Cardiac muscle cell (in vitro differentiated cells and primary cell): Measurements from ENCODE around the gene NT5E. TPM values are rescaled to one million over a fixed set of nuclear protein-coding genes. Genes with fewer than 3 reads are reported as not detected.
A peak's percentile ranks its signal among the peaks of the same experiment; 100 is the strongest.

Experiments used
- DNase-seq, 2 donors: peaks; one replicate each; pipeline versions ENCODE4 v3.0.0 to v3.0.0-alpha.2; 2010 to 2017; ENCODE audit warnings: low read depth in 1 of 2, low spot score in 1 of 2
- H3K27ac ChIP-seq: fragments of 200-600 bp; sonication (generic); 2 replicates; pipeline ENCODE4 v1.5.1; 2016
- H3K27me3 ChIP-seq: fragments of 200-600 bp; sonication (generic); 2 replicates; pipeline ENCODE4 v1.6.0; 2016; ENCODE audit warnings: control low read depth
- H3K36me3 ChIP-seq: fragments of 200-600 bp; sonication (generic); 2 replicates; pipeline ENCODE4 v1.5.1; 2016; ENCODE audit warnings: control low read depth
- H3K4me1 ChIP-seq: fragments of 200-600 bp; sonication (generic); 2 replicates; pipeline ENCODE4 v1.8.1; 2017; ENCODE audit warnings: low read depth, mild to moderate bottlenecking, mixed run types
- H3K4me3 ChIP-seq: fragments of 200-600 bp; sonication (generic); 2 replicates; pipeline ENCODE4 v1.5.1; 2016; ENCODE audit warnings: mild to moderate bottlenecking
- H3K9me3 ChIP-seq: fragments of 200-600 bp; sonication (generic); 2 replicates; pipeline ENCODE4 v1.5.1; 2017; ENCODE audit warnings: low read depth, mild to moderate bottlenecking, control low read depth
- polyA plus RNA-seq: library from polyadenylated mRNA; unstranded; fragments of >200 nt; fragmentation: Nextera tagmentation; extraction: Ambion mirVana; gene quantifications from 2 replicates; pipeline ENCODE4 v1.2.1, GENCODE V29; 2016
- total RNA-seq: library from RNA; depleted of rRNA; stranded (reverse); fragments of >200 nt; gene quantifications from 2 replicates; pipeline ENCODE4 v1.2.3, GENCODE V29; 2016
- TF ChIP-seq, protein P1 (sequence below): IDR thresholded peaks from 2 replicates; pipeline ENCODE4 v1.5.1; 2012; ENCODE audit warnings: low read depth, mild to moderate bottlenecking, low read length

The NT5E gene
- total and polyA plus RNA-seq, 2 experiments from 2014 or later = 0.70 to 0.80 TPM

DNA sequence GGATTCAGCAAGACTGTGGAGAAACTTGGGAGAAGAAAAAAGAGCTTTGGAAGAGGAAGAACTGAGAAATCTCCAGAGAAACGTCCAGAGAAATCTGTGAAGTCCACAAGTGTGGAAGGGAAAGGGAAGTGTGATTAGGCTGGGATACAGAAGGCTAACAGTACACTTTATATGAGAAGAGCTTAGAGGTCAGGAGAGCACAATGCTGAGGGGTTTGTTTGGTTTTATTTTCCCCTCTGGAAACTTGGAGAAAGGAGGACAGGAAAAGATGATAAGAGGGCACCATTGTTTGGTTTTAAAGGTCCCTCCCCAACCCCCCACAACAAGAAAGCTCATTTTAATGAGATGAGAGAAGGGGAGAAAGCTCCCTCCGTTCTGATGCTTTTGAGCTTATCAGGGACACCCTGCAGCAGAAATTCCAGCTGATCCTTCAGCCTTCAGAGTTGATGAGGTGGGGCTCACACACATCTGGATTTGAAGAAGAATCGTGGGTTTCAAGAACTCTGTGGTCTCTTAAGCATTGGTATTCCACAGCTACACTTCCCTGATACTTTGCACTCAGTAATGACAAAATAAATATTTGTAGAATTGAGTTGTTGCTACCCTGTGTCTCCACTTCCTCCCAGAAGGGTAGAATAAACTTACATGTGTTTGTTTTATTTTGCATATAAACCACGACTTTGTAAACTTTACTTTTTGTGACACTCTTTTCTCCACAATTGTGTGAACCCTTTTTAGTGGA is 1.9 kb downstream of the NT5E start:
- TF ChIP-seq, protein P1, sequence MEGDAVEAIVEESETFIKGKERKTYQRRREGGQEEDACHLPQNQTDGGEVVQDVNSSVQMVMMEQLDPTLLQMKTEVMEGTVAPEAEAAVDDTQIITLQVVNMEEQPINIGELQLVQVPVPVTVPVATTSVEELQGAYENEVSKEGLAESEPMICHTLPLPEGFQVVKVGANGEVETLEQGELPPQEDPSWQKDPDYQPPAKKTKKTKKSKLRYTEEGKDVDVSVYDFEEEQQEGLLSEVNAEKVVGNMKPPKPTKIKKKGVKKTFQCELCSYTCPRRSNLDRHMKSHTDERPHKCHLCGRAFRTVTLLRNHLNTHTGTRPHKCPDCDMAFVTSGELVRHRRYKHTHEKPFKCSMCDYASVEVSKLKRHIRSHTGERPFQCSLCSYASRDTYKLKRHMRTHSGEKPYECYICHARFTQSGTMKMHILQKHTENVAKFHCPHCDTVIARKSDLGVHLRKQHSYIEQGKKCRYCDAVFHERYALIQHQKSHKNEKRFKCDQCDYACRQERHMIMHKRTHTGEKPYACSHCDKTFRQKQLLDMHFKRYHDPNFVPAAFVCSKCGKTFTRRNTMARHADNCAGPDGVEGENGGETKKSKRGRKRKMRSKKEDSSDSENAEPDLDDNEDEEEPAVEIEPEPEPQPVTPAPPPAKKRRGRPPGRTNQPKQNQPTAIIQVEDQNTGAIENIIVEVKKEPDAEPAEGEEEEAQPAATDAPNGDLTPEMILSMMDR = no peak
- H3K27me3 ChIP-seq = peaks cover 84% of the 10 kb centered on the region
- no peak for DNase-seq
- no peak overlapping the region for H3K4me3 ChIP-seq
- H3K36me3 ChIP-seq = no peaks in the 10 kb centered on the region
- no peaks in the 10 kb centered on the region for H3K9me3 ChIP-seq
- no peaks in the 10 kb centered on the region for H3K4me1 ChIP-seq
- H3K27ac ChIP-seq = no peak overlapping the region

DNA sequence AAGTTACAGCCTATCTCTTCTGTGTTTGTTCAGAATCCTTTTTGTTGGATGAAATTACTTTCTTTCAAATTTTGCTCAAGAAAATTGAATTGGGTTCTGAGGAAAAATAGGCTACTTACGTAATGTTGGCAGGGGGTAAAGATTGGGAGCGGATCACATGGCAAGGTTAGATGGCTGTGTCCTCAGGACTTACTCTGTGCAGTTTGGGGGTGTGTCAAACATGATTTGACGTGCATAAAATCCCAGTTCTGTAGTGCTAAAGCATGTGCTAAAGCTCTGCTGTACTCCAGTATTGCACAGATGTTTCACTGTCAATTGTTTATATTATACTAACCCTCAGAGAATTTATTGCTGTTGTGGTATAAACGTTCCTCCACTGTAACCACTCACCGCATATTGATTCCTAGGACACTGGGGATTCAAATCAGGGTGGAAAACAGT is 2.6 kb downstream of the NT5E start:
- DNase-seq = peak in 1 of 2 donors; percentile 51
- H3K27ac ChIP-seq = no peak overlapping the region
- no peak overlapping the region for H3K4me3 ChIP-seq
- TF ChIP-seq, protein P1 = no peak
- H3K9me3 ChIP-seq = no peaks in the 10 kb centered on the region
- no peaks in the 10 kb centered on the region for H3K4me1 ChIP-seq
- H3K27me3 ChIP-seq = peaks cover 77% of the 10 kb centered on the region
- no peaks in the 10 kb centered on the region for H3K36me3 ChIP-seq

DNA sequence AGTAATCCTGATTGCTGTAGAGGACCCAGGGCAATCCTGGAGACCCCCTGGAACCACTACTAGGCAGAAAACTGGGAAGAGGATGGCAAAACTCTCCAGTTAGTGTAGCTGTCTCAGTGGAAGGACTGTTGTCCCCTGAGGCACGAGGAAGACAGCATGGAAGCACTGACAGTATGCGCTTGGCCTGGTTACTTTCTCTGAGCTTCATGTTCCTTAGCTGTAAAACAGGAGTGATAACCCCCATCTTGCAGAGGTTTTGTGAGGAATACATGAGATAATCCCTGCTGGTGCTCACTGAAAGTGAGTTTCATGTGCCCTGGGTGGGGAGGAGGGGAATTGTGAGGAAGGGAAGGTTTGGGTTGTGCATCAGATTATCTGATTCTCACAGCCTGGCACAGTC is 3.2 kb downstream of the NT5E start:
- no peak for DNase-seq
- TF ChIP-seq, protein P1 = no peak
- Histone ChIP-seq H3K27me3 (peaks cover 71% of the 10 kb centered on the region), H3K4me1 (no peaks in the 10 kb centered on the region), H3K4me3 (no peak overlapping the region), H3K9me3 (no peaks in the 10 kb centered on the region), H3K36me3 (no peaks in the 10 kb centered on the region), H3K27ac (no peak overlapping the region)

DNA sequence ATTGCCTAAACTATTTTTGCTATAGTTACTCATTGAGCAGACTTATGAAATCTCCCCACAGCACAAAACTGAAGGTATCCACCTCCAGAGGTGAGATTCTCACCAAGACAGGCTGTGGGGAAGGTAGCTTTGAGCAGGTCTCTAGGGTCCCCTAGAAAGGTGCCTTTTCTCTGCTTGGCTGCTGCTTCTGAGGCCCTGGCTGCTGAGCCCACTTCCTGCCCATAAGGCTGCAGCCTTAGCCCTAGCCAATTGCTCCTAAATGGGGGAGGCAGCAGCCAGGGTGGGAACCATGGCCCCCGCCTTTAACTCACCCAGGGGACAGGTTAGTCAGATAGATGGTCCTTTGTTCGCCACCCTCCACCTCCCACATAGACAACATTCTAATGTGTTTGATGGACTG is 3.6 kb downstream of the NT5E start:
- no peaks in the 10 kb centered on the region for H3K36me3 ChIP-seq
- peaks cover 67% of the 10 kb centered on the region for H3K27me3 ChIP-seq
- DNase-seq = no peak
- H3K27ac ChIP-seq = no peak overlapping the region
- H3K4me3 ChIP-seq = no peak overlapping the region
- H3K9me3 ChIP-seq = no peaks in the 10 kb centered on the region
- TF ChIP-seq, protein P1 = no peak
- H3K4me1 ChIP-seq = no peaks in the 10 kb centered on the region

DNA sequence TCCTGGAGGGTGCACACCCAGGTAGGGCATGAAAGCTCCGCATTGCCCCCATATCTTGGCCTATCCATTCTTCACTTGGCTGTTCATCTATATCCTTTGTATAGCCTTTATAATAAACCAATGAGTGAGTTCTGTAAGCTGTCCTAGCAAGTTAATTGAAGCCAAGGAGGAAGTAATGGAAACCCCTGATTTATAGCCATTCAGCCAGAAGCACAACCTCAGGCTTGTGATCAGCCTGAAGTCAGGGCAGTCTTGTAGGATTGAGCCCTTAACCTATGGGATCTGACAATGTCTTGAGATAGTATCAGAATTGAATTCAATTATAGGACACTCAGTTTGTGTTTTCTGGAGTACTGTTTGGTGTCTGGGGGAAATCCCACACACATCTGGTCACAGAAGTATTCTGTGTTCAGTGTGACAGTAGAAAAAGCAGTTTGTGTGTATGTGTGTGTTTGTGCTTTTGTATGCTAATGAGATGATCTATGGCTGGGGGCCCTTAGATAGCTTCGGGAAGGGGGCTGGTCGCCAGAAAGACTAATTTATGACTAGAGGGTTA is 5.7 kb downstream of the NT5E start:
- Histone ChIP-seq H3K9me3 (no peaks in the 10 kb centered on the region), H3K27me3 (peaks cover 46% of the 10 kb centered on the region), H3K4me1 (no peaks in the 10 kb centered on the region), H3K27ac (no peak overlapping the region), H3K36me3 (no peaks in the 10 kb centered on the region), H3K4me3 (no peak overlapping the region)
- TF ChIP-seq, protein P1 = no peak
- DNase-seq = no peak
